LNCaP clone FGC (cell line): Measurements from ENCODE around the gene STK31.
"Not testable (repeated sequence)": the region's sequence is repeated elsewhere in the genome, so short reads cannot be mapped to it uniquely, and the experiment has no call there.

Source experiments
- DNase-seq: peaks from one replicate; pipeline ENCODE4 v3.0.0-alpha.2; 2011; ENCODE audit warnings: low read depth
- H3K4me3 ChIP-seq: 2 replicates; pipeline ENCODE4 v1.5.1; 2011; ENCODE audit warnings: mild to moderate bottlenecking, low read depth, low read length, control low read depth
- TF ChIP-seq, protein P1 (sequence below): IDR thresholded peaks from 2 replicates; pipeline ENCODE4 v1.5.1; 2012; ENCODE audit warnings: mild to moderate bottlenecking; ENCODE audit not compliant: control insufficient read depth, insufficient read depth; ENCODE audit errors: extremely low read depth

Gene STK31

DNA sequence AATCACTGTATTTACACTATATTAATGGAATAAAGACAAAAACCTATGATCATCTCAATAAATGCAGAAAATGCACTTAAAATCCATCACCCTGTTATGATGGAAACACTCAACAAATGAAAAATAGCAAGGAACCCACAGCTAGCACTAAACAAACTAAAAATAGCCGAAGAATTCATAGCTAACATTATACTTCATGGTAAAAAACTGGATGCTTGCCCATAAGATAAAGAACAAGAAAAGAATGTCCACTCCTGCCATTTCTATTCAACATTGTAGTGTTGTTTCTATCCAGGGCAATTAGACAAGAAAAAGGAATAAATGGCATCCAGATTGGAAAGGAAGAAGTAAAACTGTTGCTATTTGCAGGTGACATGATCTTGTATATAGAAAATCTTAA lies 142.1 kb downstream of the STK31 start:
- no peak for DNase-seq
- no peak overlapping the region for H3K4me3 ChIP-seq
- TF ChIP-seq, protein P1, sequence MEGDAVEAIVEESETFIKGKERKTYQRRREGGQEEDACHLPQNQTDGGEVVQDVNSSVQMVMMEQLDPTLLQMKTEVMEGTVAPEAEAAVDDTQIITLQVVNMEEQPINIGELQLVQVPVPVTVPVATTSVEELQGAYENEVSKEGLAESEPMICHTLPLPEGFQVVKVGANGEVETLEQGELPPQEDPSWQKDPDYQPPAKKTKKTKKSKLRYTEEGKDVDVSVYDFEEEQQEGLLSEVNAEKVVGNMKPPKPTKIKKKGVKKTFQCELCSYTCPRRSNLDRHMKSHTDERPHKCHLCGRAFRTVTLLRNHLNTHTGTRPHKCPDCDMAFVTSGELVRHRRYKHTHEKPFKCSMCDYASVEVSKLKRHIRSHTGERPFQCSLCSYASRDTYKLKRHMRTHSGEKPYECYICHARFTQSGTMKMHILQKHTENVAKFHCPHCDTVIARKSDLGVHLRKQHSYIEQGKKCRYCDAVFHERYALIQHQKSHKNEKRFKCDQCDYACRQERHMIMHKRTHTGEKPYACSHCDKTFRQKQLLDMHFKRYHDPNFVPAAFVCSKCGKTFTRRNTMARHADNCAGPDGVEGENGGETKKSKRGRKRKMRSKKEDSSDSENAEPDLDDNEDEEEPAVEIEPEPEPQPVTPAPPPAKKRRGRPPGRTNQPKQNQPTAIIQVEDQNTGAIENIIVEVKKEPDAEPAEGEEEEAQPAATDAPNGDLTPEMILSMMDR: no peak

DNA sequence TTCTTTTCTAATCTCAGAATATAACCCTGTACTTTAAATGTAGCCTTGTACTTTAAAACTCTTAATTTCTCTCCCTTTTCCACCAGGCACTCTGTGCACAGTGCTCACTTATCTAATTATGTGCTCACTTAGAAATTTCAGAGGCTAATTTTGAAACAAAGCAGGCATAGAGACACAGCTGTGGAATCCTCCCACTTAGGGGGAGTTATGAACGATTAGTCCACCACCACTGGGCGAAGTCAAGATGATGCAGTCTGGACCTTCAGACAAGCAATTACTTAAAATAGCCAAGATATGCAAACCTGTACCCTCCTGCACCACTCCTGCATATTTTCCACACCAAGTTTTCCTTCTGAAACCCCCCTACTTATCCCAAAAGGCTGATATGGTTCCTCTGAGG lies 143.0 kb downstream of the STK31 start:
- H3K4me3 ChIP-seq: no peak overlapping the region
- TF ChIP-seq, protein P1: no peak
- DNase-seq: no peak

DNA sequence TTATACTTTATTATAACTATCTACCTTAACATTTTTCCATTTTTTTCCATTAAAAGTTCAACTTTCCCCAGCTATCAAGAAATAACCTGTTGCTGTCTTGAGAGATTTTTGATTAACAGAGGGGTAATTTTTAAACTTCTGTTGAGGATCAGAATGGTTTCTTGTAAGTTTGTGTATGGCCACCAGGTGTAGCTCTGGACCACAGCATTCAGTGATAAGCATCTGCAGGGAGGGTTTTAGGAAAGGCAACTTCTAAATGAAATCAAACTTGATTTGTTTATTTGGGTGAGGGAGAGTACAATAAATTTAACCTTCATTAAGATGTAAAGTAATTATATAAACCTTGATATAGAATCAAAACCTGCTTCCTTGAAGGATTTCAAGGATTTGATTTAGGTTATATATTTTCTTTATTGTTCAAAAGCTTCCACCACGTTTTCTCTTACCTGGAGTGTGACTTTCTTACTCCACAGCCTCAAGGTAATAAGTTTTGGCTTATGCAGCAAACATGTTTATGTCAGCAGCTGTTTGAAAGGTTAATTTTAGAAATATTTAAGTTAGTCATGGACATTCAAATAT lies 153.3 kb downstream of the STK31 start:
- no peak overlapping the region for H3K4me3 ChIP-seq
- DNase-seq: peak; percentile 47
- TF ChIP-seq, protein P1: peak; percentile 79

DNA sequence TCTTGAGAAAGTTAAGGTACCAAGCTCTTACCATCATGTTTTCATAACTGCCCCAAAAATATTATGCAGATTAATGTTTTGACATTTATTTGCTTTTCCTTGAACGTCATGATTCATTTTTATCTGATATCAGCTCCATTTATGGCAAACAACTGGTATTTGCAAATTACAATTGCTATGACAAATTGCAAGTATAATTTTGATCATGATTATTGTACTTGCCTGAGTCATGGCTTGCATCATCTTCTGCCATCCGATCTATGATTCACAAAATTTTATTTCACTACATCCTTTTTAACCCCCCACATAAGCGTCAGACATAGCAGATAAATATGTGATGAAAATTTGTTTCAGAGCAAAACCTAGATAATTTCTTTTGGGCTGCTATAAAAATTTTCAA lies 155.0 kb downstream of the STK31 start:
- DNase-seq: no peak
- TF ChIP-seq, protein P1: no peak
- H3K4me3 ChIP-seq: no peak overlapping the region

DNA sequence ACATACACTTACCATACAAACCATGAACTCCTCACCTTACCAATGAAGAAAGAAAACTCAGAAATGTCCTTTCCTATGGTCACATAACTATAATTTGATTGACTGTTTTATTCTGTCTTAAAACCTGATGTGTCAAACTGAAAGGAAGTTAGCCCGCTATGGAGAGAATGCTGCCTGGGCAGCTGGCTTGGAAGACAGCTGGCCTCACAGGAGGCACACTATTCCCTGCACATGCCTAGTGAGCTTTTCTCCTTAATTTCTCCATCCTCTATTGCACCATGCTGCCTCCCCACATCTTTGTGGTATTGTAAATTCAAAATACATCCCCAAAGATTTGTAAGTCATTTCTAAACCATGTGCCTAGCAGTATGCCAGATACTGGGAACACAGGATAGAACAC lies 163.3 kb downstream of the STK31 start:
- H3K4me3 ChIP-seq: no peak overlapping the region
- no peak for DNase-seq
- TF ChIP-seq, protein P1: no peak

DNA sequence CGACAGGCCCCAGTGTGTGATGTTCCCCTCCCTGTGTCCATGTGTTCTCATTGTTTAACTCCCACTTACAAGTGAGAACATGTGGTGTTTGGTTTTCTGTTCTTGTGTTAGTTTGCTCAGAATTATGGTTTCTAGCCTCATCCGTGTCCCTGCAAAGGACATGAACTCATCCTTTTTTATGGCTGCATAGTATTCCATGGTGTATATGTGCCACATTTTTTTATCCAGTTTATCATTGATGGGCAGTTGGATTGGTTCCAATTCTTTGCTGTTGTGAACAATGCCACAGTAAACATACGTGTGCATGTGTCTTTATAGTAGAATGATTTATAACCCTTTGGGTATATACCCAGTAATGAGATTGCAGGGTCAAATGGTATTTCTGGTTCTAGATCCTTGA lies 166.5 kb downstream of the STK31 start:
- DNase-seq, H3K4me3 ChIP-seq: not testable (repeated sequence)
